HCT116 (cell line): ENCODE results near the gene IGF2.

Source experiments
- CBX3 ChIP-seq: IDR thresholded peaks from 2 replicates; pipeline ENCODE4 v1.6.1; 2012; ENCODE audit warnings: low read depth
- CTCF ChIP-seq, 3 experiments: fragments of 200-600 bp in 1 of 3; sonication (generic) in 1 of 3; IDR thresholded peaks in 2 of 3; conservative IDR thresholded peaks in 1 of 3; 2 replicates each; pipeline ENCODE4 v1.5.1; 2012 to 2017; ENCODE audit warnings: low read depth in 2 of 3, low read length in 2 of 3, antibody characterized with exemption in 1 of 3, borderline replicate concordance in 1 of 3, control low read depth in 1 of 3, mild to moderate bottlenecking in 1 of 3, mixed read lengths in 1 of 3, mixed run types in 1 of 3, moderate library complexity in 1 of 3; ENCODE audit not compliant: insufficient read depth in 1 of 3
- EZH2phosphoT487 ChIP-seq: fragments of 200-600 bp; IDR thresholded peaks from 2 replicates; pipeline ENCODE4 v1.6.1; 2018; ENCODE audit warnings: antibody characterized with exemption, borderline replicate concordance
- JUND ChIP-seq: IDR thresholded peaks from 2 replicates; pipeline ENCODE4 v1.6.1; 2012
- POLR2A ChIP-seq: IDR thresholded peaks from 2 replicates; pipeline ENCODE4 v1.7.0; 2011; ENCODE audit warnings: borderline replicate concordance; ENCODE audit not compliant: insufficient read depth, insufficient read length; ENCODE audit errors: extremely low read depth
- POLR2AphosphoS5 ChIP-seq: IDR thresholded peaks from 2 replicates; pipeline ENCODE4 v1.6.1; 2011; ENCODE audit warnings: mild to moderate bottlenecking, low read depth, low read length, moderate library complexity
- SIN3A ChIP-seq: IDR thresholded peaks from 2 replicates; pipeline ENCODE4 v1.6.1; 2012; ENCODE audit warnings: low read depth
- TCF7L2 ChIP-seq: IDR thresholded peaks from 2 replicates; pipeline ENCODE4 v1.7.0; 2011; ENCODE audit warnings: borderline replicate concordance, inconsistent platforms; ENCODE audit not compliant: insufficient read depth, insufficient read length; ENCODE audit errors: extremely low read depth
- TF ChIP-seq, protein P1 (sequence below): IDR thresholded peaks from 2 replicates; pipeline ENCODE4 v1.6.1; 2012; ENCODE audit warnings: low read depth

DNA sequence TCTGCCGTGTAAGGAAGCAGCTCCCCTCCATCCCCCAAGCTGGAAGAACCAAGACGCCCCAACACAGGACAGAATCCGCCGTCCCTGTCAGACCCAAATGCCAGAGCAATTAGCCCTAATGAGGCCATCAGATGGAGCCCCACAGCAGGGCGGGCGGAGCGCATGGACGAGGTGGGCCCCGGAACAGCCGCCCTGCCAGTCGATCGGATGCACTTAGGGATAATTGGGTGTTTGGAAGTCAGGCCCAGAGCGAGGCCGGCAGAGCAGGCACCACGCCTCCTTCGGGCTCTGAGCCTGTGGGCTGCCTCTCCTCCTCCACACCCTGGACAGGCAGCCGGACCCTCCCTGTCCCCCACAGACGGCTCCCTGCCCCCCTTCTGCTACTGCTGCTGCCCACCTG lies 37.9 kb upstream of the IGF2 start:
- TF ChIP-seq POLR2AphosphoS5 (no peak), CTCF (IDR thresholded peaks at IDR 0.05 in 2 of 3, conservative IDR thresholded peaks at IDR 0.05 in 1 of 3; ENCODE audit: borderline replicate concordance in 1 of 3, insufficient read depth in 1 of 3, low read depth in 2 of 3, low read length in 2 of 3) (no peak), CBX3 (no peak), EZH2phosphoT487 (no peak), SIN3A (no peak), POLR2A (no peak), TCF7L2 (no peak), JUND (no peak)
- TF ChIP-seq, protein P1, sequence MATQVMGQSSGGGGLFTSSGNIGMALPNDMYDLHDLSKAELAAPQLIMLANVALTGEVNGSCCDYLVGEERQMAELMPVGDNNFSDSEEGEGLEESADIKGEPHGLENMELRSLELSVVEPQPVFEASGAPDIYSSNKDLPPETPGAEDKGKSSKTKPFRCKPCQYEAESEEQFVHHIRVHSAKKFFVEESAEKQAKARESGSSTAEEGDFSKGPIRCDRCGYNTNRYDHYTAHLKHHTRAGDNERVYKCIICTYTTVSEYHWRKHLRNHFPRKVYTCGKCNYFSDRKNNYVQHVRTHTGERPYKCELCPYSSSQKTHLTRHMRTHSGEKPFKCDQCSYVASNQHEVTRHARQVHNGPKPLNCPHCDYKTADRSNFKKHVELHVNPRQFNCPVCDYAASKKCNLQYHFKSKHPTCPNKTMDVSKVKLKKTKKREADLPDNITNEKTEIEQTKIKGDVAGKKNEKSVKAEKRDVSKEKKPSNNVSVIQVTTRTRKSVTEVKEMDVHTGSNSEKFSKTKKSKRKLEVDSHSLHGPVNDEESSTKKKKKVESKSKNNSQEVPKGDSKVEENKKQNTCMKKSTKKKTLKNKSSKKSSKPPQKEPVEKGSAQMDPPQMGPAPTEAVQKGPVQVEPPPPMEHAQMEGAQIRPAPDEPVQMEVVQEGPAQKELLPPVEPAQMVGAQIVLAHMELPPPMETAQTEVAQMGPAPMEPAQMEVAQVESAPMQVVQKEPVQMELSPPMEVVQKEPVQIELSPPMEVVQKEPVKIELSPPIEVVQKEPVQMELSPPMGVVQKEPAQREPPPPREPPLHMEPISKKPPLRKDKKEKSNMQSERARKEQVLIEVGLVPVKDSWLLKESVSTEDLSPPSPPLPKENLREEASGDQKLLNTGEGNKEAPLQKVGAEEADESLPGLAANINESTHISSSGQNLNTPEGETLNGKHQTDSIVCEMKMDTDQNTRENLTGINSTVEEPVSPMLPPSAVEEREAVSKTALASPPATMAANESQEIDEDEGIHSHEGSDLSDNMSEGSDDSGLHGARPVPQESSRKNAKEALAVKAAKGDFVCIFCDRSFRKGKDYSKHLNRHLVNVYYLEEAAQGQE: no peak
